GM12891 (cell line): ENCODE data around the gene HDAC9.

Experiments used
- POLR2A ChIP-seq: IDR thresholded peaks from 2 replicates; pipeline ENCODE4 v1.6.1; 2011; ENCODE audit warnings: low read depth, low read length, control low read depth
- SPI1 ChIP-seq: IDR thresholded peaks from 2 replicates; pipeline ENCODE4 v1.6.1; 2011; ENCODE audit warnings: low read depth, low read length, control low read depth
- TAF1 ChIP-seq: IDR thresholded peaks from 2 replicates; pipeline ENCODE4 v1.6.1; 2011; ENCODE audit warnings: low read depth, low read length, control low read depth

DNA sequence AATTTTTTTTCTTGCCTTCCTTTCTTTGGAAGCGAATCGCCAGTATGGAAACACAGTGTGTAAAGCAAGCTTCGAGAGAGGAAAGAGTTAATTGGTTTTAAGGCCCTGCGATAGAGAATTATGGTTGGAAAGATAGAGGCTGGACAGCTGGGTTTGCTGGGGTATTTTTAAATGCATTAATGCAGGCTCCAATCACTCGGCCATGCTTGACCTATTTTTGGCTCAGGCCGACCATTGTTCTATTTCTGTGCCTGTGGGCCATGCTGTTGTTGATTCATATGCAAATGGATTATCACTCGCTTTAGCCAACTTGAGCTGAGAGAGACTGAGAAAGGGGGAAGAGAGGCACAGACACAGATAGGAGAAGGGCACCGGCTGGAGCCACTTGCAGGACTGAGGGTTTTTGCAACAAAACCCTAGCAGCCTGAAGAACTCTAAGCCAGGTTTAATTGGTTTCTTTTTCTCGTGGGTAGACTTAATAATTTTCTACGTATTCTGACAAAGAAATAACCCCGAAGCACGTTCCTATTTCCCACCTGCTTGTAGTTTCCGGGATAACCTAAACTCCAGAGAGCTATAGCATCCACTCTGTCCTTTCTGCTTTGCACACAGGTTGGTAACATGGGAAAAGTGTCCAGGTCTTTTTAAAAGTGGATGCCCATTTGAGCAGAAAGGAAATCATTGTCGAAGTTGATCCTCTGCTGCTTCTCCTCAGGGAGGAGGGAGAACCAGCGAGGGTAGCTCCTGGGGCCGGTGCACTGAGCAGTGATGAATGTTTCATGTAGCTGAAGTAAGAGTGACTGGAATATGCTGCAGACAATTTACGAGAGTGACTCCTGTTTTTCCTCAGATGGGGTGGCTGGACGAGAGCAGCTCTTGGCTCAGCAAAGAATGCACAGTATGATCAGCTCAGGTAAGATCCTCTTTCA, at the start of gene HDAC9:
- peak; percentile 58; the same call in 1 of the 2 replicates for TF ChIP-seq POLR2A
- 0 out of 2 replicates have a peak, but pooled peaks have one; percentile 16 for TF ChIP-seq SPI1
- TF ChIP-seq TAF1 = no peak
